Right lobe of liver (tissue), 6 donors: ENCODE measurements around the gene SHISA6. TPM values are rescaled to one million over a fixed set of nuclear protein-coding genes. Genes with fewer than 3 reads are reported as not detected.

Experiments
- ATAC-seq, 4 donors: fragments of 200-7000 bp; cut with Tn5 transposase; one replicate each; pipeline ENCODE4 v1.9.1; 2020; ENCODE audit warnings: mild to moderate bottlenecking in 4 of 4, moderate library complexity in 4 of 4
- DNase-seq, 3 donors: peaks; one replicate each; pipeline ENCODE4 v3.0.0-alpha.2; 2020
- H3K27ac ChIP-seq, 3 donors: fragments of 200-600 bp; one replicate each; pipeline ENCODE4 v1.8.0; 2022
- H3K27me3 ChIP-seq, 2 donors: fragments of 200-600 bp; one replicate each; pipeline ENCODE4 v1.8.0; 2022
- H3K36me3 ChIP-seq, 4 donors: fragments of 200-600 bp; sonication (generic) in 1 of 4; one replicate each; pipeline versions ENCODE4 v1.5.1 to v1.8.0; 2017 to 2022; ENCODE audit warnings: control low read depth in 1 of 4
- H3K4me1 ChIP-seq, 4 donors: fragments of 200-600 bp; sonication (generic) in 1 of 4; one replicate each; pipeline versions ENCODE4 v1.5.1 to v1.8.0; 2017 to 2022; ENCODE audit warnings: control low read depth in 1 of 4
- H3K4me3 ChIP-seq, 3 donors: fragments of 200-600 bp; one replicate each; pipeline ENCODE4 v1.8.0; 2022
- H3K9me3 ChIP-seq, 4 donors: fragments of 200-600 bp; sonication (generic) in 1 of 4; one replicate each; pipeline versions ENCODE4 v1.5.1 to v1.8.0; 2017 to 2022; ENCODE audit warnings: control low read depth in 1 of 4
- POLR2A ChIP-seq: fragments of 450-650 bp; IDR thresholded peaks from one replicate; pipeline ENCODE4 v1.6.1; 2017; ENCODE audit warnings: antibody characterized with exemption, mild to moderate bottlenecking
- WGBS: methylation state at CpG from one replicate; pipeline ENCODE4 v1.1.6; 2018; ENCODE audit warnings: low coverage, low lambda C conversion rate; ENCODE audit not compliant: insufficient coverage; ENCODE audit errors: missing lambda C conversion rate; 5-methylcytosine and 5-hydroxymethylcytosine counted together
- intact Hi-C, 2 donors: fragments of 100-400 bp; cut with DNase I; formaldehyde crosslinking; loops; one replicate each; pipeline versions ENCODE4 v1.11.2 to v1.14.1; 2022
- total RNA-seq, 6 experiments: library from RNA; depleted of rRNA in 2 of 6; stranded (reverse); fragments of >200 nt in 2 of 6; fragmentation: NEBNext Ultra II Directional in 3 of 6; extraction: Animal tissue kit (Norgen Biotek cat#: 25700) in 3 of 6; gene quantifications; one replicate each; pipeline versions ENCODE4 v1.1.0 to v1.2.4, GENCODE V29; 2016 to 2023
- TF ChIP-seq, protein P1 (sequence below), 4 donors: fragments of 200-600 bp in 3 of 4; fragments of 450-650 bp in 1 of 4; IDR thresholded peaks; one replicate each; pipeline versions ENCODE4 v1.5.1 to v1.8.0; 2016 to 2022; ENCODE audit warnings: antibody characterized with exemption in 4 of 4, mild to moderate bottlenecking in 2 of 4
- donor health status: DM: no; HTN: yes; CAD: no.
- donor health status: DM: no; HTN: no; CAD: no.
- donor health status: DM: no; HTN: no; CAD: no.
- donor health status: DM: no; HTN: yes; CAD: no.
- donor health status: DM: no; HTN: yes; CAD: no.

SHISA6 gene
- total RNA-seq, 6 experiments from 2014 or later = not detected

DNA sequence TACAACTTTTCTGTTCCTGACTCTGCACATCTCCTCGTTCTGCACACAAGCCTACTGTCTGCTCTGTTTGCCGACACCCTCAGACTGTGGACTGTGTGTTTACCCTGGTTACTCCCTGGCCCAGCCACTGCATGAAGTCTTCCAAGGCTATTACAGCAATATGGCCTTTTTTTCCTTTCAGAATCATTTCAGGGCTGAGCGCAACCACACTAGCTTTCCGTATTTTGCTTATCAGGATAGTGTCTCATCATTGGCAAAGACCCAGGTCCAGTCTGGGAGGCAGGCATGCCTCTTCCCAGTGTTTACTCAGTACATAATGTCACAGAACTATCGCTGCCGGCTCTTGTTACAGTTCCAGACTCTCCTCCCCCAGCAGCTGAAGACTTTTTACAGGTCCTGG is 367.4 kb downstream of the SHISA6 start:
- WGBS = 19% methylated on average over 6 of the region's 6 CpGs
- H3K4me1 ChIP-seq = peaks cover 0 to 15% (median 8%) of the 10 kb centered on the region in 4 donors
- no peaks in the 10 kb centered on the region for H3K27me3 ChIP-seq
- no peaks in the 10 kb centered on the region for H3K36me3 ChIP-seq
- no peak overlapping the region for H3K4me3 ChIP-seq
- peak overlapping the region in 2 of 3 donors; percentile 20 to 31 for H3K27ac ChIP-seq
- ATAC-seq = peak; percentile 95 to 98 (median 97)
- intact Hi-C loops = no loop called here
- no peak for TF ChIP-seq POLR2A
- TF ChIP-seq, protein P1, sequence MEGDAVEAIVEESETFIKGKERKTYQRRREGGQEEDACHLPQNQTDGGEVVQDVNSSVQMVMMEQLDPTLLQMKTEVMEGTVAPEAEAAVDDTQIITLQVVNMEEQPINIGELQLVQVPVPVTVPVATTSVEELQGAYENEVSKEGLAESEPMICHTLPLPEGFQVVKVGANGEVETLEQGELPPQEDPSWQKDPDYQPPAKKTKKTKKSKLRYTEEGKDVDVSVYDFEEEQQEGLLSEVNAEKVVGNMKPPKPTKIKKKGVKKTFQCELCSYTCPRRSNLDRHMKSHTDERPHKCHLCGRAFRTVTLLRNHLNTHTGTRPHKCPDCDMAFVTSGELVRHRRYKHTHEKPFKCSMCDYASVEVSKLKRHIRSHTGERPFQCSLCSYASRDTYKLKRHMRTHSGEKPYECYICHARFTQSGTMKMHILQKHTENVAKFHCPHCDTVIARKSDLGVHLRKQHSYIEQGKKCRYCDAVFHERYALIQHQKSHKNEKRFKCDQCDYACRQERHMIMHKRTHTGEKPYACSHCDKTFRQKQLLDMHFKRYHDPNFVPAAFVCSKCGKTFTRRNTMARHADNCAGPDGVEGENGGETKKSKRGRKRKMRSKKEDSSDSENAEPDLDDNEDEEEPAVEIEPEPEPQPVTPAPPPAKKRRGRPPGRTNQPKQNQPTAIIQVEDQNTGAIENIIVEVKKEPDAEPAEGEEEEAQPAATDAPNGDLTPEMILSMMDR (IDR thresholded peaks at IDR 0.05) = no peak
- DNase-seq = peak; percentile 60 to 85 (median 78)
- H3K9me3 ChIP-seq = no peaks in the 10 kb centered on the region

DNA sequence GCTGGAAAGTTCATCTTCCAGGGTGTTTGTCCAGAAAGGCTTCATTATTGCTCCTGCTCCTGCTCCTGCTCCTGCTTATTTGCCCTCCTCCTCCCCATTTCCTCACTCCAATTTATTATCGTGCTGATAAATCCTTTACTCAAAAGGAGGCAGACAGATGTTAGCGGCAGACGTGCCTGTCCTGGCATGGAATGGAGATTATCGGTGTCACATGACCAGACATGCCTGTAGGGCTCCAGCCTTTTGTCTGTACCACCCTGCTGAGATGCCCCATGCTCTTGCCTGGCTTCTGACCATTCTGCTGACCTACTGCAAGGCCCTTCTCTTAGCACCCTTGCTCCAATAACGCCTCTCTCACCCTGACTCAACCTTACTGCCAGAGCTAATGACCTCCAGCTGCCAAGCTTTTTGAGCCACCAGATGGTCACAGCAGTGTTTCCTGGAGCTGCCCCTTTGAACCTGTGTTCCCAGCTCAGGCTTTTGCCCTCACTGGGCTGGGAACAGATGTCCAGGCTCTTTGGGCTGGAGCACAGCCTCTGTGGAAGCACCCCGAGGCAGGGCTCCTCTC is 370.1 kb downstream of the SHISA6 start:
- H3K4me3 ChIP-seq = no peak overlapping the region
- DNase-seq = no peak
- H3K27me3 ChIP-seq = no peaks in the 10 kb centered on the region
- intact Hi-C loops = no loop called here
- peaks cover 0 to 15% (median 8%) of the 10 kb centered on the region in 4 donors for H3K4me1 ChIP-seq
- TF ChIP-seq, protein P1 (IDR thresholded peaks at IDR 0.05) = no peak
- TF ChIP-seq POLR2A = no peak
- no peak for ATAC-seq
- H3K27ac ChIP-seq = no peak overlapping the region
- H3K9me3 ChIP-seq = no peaks in the 10 kb centered on the region
- WGBS = 40% methylated on average over 6 of the region's 6 CpGs
- no peaks in the 10 kb centered on the region for H3K36me3 ChIP-seq

DNA sequence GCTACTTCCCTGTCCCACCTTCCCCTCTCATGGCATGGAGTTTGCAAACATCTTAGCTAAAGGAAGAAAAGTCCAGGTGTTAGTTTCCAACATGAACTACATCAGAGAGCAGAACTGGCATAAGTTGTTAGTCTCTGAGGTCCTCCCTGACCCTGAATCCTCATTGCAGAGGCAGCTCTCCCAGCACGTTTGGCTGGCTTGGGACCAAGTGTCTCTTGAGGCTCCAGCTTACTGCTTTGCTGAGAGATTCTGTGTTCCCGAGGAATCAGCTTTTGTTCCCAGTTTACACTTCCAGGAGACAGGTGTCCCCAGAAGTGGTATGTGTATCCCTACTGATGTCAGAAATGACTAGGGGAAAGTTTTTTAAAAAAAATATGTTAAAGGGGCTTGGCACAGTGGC is 371.9 kb downstream of the SHISA6 start:
- ATAC-seq = no peak
- intact Hi-C loops = no loop called here
- no peak overlapping the region for H3K27ac ChIP-seq
- H3K4me1 ChIP-seq = peaks cover 0 to 11% (median 6%) of the 10 kb centered on the region in 4 donors
- H3K9me3 ChIP-seq = no peaks in the 10 kb centered on the region
- no peaks in the 10 kb centered on the region for H3K27me3 ChIP-seq
- no peak for DNase-seq
- no peak overlapping the region for H3K4me3 ChIP-seq
- 48% methylated on average over 2 of the region's 2 CpGs for WGBS
- H3K36me3 ChIP-seq = no peaks in the 10 kb centered on the region
- no peak for TF ChIP-seq POLR2A
- TF ChIP-seq, protein P1 (IDR thresholded peaks at IDR 0.05) = no peak
